Peyer's patch (tissue), 4 donors: ENCODE measurements around the gene ZNF540. TPM values are rescaled to one million over a fixed set of nuclear protein-coding genes. Genes with fewer than 3 reads are reported as not detected.

Source experiments
- DNase-seq, 3 donors: peaks; one replicate each; pipeline ENCODE4 v3.0.0-alpha.2; 2017 to 2019
- H3K27ac ChIP-seq, 4 donors: fragments of 200-600 bp; sonication (generic); one replicate each; pipeline ENCODE4 v1.5.1; 2016 to 2019
- H3K27me3 ChIP-seq, 2 donors: fragments of 200-600 bp; sonication (generic); one replicate each; pipeline ENCODE4 v1.5.1; 2019
- H3K36me3 ChIP-seq, 3 donors: fragments of 200-600 bp; sonication (generic); one replicate each; pipeline ENCODE4 v1.5.1; 2016 to 2019
- H3K4me1 ChIP-seq, 4 donors: fragments of 200-600 bp; sonication (generic); one replicate each; pipeline ENCODE4 v1.5.1; 2016 to 2019
- H3K4me3 ChIP-seq, 4 donors: fragments of 200-600 bp; sonication (generic); 1 replicate in 3 of 4; 2 replicates in 1 of 4; pipeline ENCODE4 v1.5.1; 2016 to 2019; ENCODE audit warnings: mild to moderate bottlenecking in 1 of 4
- H3K9me3 ChIP-seq, 4 donors: fragments of 200-600 bp; sonication (generic); one replicate each; pipeline ENCODE4 v1.5.1; 2016 to 2019; ENCODE audit warnings: mild to moderate bottlenecking in 1 of 4
- CTCF ChIP-seq, 6 experiments: fragments of 450-650 bp in 4 of 6; fragments of 200-600 bp in 2 of 6; sonication (generic) in 1 of 6; IDR thresholded peaks; one replicate each; pipeline ENCODE4 v1.5.1; 2017 to 2019; ENCODE audit warnings: antibody characterized with exemption in 6 of 6, mild to moderate bottlenecking in 3 of 6, moderate library complexity in 1 of 6
- POLR2A ChIP-seq, 2 donors: fragments of 450-650 bp; IDR thresholded peaks; one replicate each; pipeline ENCODE4 v1.5.1; 2017; ENCODE audit warnings: antibody characterized with exemption in 2 of 2, mild to moderate bottlenecking in 2 of 2, moderate library complexity in 2 of 2
- total RNA-seq, 4 donors: library from RNA; depleted of rRNA; stranded (reverse); fragments of >200 nt; gene quantifications; one replicate each; pipeline ENCODE4 v1.1.0, GENCODE V29; 2016

The ZNF540 gene
- total RNA-seq, 4 donors from 2014 or later = 1.7 to 3.6 (median 2.8) TPM

GRCh38 chr19:37572203-37572602 is 22.5 kb upstream of the ZNF540 start:
- Histone ChIP-seq H3K27ac (no peak overlapping the region), H3K36me3 (peaks cover 0 to 24% (median 2%) of the 10 kb centered on the region in 3 donors), H3K4me1 (no peaks in the 10 kb centered on the region), H3K9me3 (peaks cover 0 to 61% (median 33%) of the 10 kb centered on the region in 4 donors), H3K27me3 (no peaks in the 10 kb centered on the region), H3K4me3 (no peak overlapping the region)
- no peak for DNase-seq
- TF ChIP-seq CTCF (IDR thresholded peaks at IDR 0.05) (no peak), POLR2A (IDR thresholded peaks at IDR 0.05) (no peak)

GRCh38 chr19:37583340-37583739 is 11.3 kb upstream of the ZNF540 start:
- Histone ChIP-seq H3K27ac (no peak overlapping the region), H3K36me3 (peaks cover 0 to 78% (median 4%) of the 10 kb centered on the region in 3 donors), H3K27me3 (no peaks in the 10 kb centered on the region), H3K4me3 (no peak overlapping the region), H3K4me1 (no peaks in the 10 kb centered on the region), H3K9me3 (peaks cover 0 to 93% (median 19%) of the 10 kb centered on the region in 4 donors)
- no peak for DNase-seq
- TF ChIP-seq CTCF (IDR thresholded peaks at IDR 0.05) (no peak), POLR2A (IDR thresholded peaks at IDR 0.05) (no peak)

DNA sequence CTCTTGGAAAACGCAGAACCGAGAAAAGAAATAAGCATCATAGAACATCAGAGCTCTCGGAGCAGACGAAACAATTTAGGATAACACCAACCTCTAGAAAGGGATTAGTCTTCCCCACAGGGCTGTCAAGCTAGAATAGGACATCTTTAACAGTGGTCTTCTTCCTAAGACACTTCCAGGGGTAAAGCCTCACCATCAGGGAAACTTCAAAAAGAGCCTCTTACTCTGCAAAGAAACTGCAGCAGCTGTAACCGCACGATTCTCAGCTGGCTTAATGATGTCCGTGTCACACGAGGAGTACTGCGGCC is 726 bp upstream of the ZNF540 start:
- Histone ChIP-seq H3K4me1 (peaks cover 0 to 16% (median 0%) of the 10 kb centered on the region in 4 donors), H3K27ac (peak overlapping the region; percentile 88 to 92 (median 89)), H3K36me3 (peaks cover 0 to 10% (median 0%) of the 10 kb centered on the region in 3 donors), H3K4me3 (peak overlapping the region; percentile 68 to 74 (median 71)), H3K27me3 (no peaks in the 10 kb centered on the region), H3K9me3 (peaks cover 0 to 19% (median 0%) of the 10 kb centered on the region in 4 donors)
- no peak for DNase-seq
- TF ChIP-seq POLR2A (IDR thresholded peaks at IDR 0.05) (no peak), CTCF (IDR thresholded peaks at IDR 0.05) (no peak)

DNA sequence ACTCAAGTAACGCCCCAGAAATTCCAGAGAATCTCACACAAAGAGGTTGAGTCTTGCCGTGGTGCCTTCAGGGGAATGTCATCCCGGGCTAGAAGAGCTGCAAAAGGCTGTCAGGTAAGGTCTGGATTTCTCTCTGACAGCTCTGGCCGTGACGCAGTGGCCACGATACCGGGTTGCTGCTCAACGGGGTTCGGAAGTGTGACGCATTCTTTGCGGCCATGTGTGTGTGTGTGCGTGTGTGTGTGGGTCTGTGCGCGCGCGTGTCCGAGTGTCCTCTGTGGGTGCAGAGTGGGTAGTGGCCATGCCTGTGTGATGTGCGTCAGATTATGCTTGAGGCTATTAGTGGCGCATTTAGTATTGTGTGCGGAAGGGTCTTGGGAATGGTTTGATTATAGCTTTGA is 306 bp downstream of the ZNF540 start:
- Histone ChIP-seq H3K36me3 (peaks cover 0 to 19% (median 0%) of the 10 kb centered on the region in 3 donors), H3K27ac (peak overlapping the region; percentile 88 to 92 (median 89)), H3K4me3 (peak overlapping the region; percentile 68 to 74 (median 71)), H3K4me1 (peaks cover 0 to 16% (median 0%) of the 10 kb centered on the region in 4 donors), H3K9me3 (peaks cover 0 to 11% (median 0%) of the 10 kb centered on the region in 4 donors), H3K27me3 (no peaks in the 10 kb centered on the region)
- DNase-seq = peak; percentile 65 to 85 (median 75)
- TF ChIP-seq CTCF (IDR thresholded peaks at IDR 0.05) (no peak), POLR2A (IDR thresholded peaks at IDR 0.05) (no peak)

DNA sequence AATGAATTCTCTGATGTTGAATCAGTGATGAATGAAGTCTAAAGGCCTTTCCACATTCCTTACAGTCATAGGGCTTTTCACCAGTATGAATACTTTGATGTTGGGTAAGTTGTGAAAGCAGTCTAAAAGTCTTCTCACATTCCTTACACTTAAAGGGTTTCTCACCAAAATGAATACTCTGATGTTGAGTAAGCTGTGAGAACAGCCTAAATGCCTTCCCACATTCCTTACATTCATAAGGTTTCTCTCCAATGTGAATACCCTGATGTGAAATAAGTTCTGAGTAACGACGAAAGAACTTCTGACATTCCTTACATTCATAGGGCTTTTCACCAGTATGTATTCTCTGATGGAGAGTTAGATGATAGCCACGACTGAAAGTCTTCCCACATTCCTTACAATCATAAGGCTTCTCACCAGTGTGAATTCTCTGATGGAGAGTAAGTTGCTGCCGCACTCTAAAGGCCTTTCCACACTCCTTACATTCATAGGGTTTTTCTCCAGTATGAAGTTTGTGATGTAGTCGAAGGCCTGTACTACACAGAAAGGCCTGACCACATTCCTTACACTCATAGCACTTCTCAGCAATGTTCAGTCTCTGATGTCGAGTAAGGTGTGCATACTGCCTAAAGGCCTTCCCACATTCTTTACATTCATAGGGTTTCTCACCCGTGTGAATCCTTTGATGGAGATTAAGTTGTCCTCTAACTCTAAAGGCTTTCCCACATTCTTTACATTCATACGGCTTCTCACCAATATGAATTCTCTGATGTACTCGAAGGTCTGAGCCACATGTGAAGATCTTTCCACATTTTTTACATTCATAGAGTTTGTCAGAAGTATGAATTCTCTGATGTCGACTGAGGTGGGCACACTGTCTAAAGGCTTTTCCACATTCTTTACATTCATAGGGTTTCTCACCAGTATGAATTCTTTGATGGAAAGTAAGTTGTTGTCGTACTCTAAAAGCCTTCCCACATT is 40.7 kb downstream of the ZNF540 start:
- Histone ChIP-seq H3K9me3 (peaks cover 0 to 94% (median 11%) of the 10 kb centered on the region in 4 donors), H3K27me3 (no peaks in the 10 kb centered on the region), H3K4me3 (no peak overlapping the region), H3K36me3 (peaks cover 0 to 38% (median 4%) of the 10 kb centered on the region in 3 donors), H3K27ac (no peak overlapping the region), H3K4me1 (no peaks in the 10 kb centered on the region)
- TF ChIP-seq POLR2A (IDR thresholded peaks at IDR 0.05) = no peak
- no peak for TF ChIP-seq CTCF (IDR thresholded peaks at IDR 0.05)
- no peak for DNase-seq
